Measurements from ENCODE around the gene DENND2C.
A peak's percentile ranks its signal among the peaks of the same experiment; 100 is the strongest.
"Not testable (repeated sequence)": the region's sequence is repeated elsewhere in the genome, so short reads cannot be mapped to it uniquely, and the experiment has no call there.

Gene DENND2C

GRCh38 chr1:114609026-114609425 lies 60.8 kb downstream of the DENND2C start:
- no peak overlapping the region for H3K4me3 ChIP-seq (ENCODE audit: low read length)
- no peak for TF ChIP-seq ZNF274 (IDR thresholded peaks at IDR 0.05; ENCODE audit: low read depth, low read length)

GRCh38 chr1:114607223-114607622 lies 62.6 kb downstream of the DENND2C start:
- H3K4me3 ChIP-seq (ENCODE audit: low read length): no peak overlapping the region
- no peak for TF ChIP-seq ZNF274 (IDR thresholded peaks at IDR 0.05; ENCODE audit: low read depth, low read length)

DNA sequence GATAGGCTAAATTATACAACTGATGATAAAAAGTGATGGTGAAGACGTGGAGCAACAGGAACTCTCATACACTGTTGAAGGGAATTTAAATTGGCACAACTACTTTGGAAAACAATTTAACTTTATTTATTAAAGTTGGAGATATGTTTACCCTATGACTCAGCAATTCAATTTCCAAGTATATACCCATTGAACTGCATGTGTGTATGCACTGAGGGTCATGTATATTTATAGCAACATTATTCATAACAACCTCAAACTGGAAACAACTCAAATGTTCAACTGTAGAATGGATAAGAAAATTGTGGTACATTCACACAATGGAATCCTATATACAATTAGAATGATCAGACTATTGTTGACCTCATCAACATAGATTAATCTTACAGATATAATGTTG lies 71.9 kb downstream of the DENND2C start:
- TF ChIP-seq ZNF274 (IDR thresholded peaks at IDR 0.05; ENCODE audit: low read depth, low read length): no peak
- H3K4me3 ChIP-seq (ENCODE audit: low read length): no peak overlapping the region

DNA sequence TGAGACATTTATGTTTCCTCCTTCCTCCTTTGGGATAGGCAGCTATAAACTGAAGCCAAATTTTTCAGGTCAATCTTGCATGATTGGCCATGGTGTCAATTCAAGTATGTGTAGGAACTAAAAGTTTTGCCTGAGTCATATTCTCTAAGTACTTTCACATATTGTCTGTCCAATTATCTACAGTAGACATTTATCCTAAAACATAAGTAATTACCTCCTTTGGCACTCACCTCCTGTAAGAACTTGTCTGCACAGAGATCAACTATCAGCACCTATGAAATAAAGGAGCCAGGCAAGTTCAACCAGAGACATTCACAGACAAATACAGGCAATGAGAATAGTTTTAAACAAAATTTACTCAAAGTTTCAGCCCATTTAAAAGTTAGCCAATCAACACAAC lies 74.2 kb downstream of the DENND2C start:
- H3K4me3 ChIP-seq (ENCODE audit: low read length): no peak overlapping the region
- TF ChIP-seq ZNF274 (IDR thresholded peaks at IDR 0.05; ENCODE audit: low read depth, low read length): no peak

DNA sequence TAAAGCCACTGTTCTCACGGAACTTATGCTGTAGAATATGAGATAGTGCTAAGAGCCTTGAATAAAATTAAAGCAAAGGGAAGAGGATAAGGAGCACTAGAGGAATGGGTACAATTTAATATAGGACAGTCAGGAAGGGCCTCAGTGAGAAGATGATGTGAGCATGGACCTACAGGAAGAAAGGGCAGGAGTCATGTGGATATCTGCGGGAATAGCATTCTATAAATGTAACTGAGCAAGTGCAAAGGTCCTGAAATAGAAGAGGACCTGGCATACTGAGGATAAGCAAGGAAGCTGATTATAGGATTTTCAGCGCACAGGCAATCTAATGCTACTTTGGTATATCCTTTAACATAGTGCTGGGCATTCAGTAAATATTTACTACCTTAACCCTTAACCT lies 75.8 kb downstream of the DENND2C start:
- TF ChIP-seq ZNF274 (IDR thresholded peaks at IDR 0.05; ENCODE audit: low read depth, low read length): no peak
- H3K4me3 ChIP-seq (ENCODE audit: low read length): no peak overlapping the region

GRCh38 chr1:114589122-114589521 lies 80.7 kb downstream of the DENND2C start:
- H3K4me3 ChIP-seq (ENCODE audit: low read length): no peak overlapping the region
- TF ChIP-seq ZNF274 (IDR thresholded peaks at IDR 0.05; ENCODE audit: low read depth, low read length): no peak

GRCh38 chr1:114588196-114588689 lies 81.6 kb downstream of the DENND2C start:
- H3K4me3 ChIP-seq (ENCODE audit: low read length): no peak overlapping the region
- no peak for TF ChIP-seq ZNF274 (IDR thresholded peaks at IDR 0.05; ENCODE audit: low read depth, low read length)

DNA sequence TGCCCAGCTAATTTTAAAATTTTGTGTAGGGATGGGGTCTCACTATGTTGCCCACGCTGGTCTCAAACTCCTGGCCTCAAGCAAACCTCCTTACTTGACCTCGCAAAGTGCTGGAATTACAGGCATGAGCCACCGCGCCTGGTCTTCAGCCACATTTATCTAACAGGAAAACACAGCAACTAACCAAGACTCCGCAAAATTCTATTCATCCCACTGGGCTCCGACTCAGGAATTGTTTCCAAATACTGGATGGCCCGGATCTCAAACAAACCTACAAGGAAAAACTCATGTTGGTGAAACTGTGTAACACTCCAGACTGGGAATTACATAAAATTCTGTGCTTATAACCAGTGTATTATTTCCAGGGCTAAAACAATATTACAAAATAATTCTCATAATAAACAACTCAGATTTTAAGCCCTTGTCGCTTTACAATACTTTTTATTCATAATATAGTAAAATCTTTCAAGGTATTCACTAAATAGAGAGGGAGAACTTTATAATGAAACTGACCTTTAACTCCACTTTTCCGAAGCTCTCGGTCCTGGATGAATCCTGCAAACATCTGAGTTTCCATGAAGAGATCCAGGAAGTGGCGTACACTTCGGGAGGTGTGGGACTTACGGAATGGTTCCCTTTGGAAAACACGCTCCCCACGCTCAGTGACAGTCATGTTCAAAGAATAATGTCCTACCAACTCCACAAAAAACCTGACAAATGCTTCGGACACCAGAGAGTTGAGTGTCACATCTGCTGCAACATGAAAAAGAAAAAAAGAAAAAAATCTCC lies 82.5 kb downstream of the DENND2C start:
- no peak for TF ChIP-seq ZNF274 (IDR thresholded peaks at IDR 0.05; ENCODE audit: low read depth, low read length)
- H3K4me3 ChIP-seq (ENCODE audit: low read length): no peak overlapping the region

DNA sequence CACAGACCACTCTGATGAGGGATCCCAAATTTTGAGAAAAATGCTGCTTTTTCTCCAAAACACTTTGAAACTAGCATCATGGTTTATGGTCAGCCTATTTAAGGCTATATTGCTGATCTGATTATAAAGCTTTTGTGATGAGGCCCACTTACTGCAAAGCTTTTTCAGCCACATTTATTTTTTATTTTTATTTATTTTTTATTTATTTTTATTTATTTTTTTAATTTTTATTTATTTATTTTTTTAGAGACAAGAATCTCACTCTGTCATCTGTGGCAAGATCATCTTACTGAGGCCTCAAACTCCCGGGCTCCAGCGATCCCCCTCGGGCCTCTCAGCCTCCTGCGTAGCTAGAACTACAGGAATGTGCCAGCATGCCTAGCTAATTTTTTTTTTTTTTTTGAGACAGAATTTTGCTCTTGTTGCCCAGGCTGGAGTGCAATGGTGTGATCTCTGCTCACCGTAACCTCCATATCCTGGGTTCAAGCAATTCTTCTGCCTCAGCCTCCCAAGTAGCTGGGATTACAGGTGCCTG lies 83.3 kb downstream of the DENND2C start:
- H3K4me3 ChIP-seq (ENCODE audit: low read length): no peak overlapping the region
- no peak for TF ChIP-seq ZNF274 (IDR thresholded peaks at IDR 0.05; ENCODE audit: low read depth, low read length)

- no peak overlapping the region for H3K4me3 ChIP-seq (ENCODE audit: low read length)
- no peak for TF ChIP-seq ZNF274 (IDR thresholded peaks at IDR 0.05; ENCODE audit: low read depth, low read length)
These were observed 84.6 kb downstream of the DENND2C start for GRCh38 chr1:114585231-114585630.

- TF ChIP-seq ZNF274 (IDR thresholded peaks at IDR 0.05; ENCODE audit: low read depth, low read length): no peak
- peak within 1 kb of the TSS; percentile 91 for H3K4me3 ChIP-seq (ENCODE audit: low read length)
These were observed 88.2 kb downstream of the DENND2C start, which contains the start of gene BCAS2 for GRCh38 chr1:114581335-114582287. TSS of gene BCAS2 (minus strand) at chr1:114581615. CDS start at chr1:114581591, 24 bp downstream.

DNA sequence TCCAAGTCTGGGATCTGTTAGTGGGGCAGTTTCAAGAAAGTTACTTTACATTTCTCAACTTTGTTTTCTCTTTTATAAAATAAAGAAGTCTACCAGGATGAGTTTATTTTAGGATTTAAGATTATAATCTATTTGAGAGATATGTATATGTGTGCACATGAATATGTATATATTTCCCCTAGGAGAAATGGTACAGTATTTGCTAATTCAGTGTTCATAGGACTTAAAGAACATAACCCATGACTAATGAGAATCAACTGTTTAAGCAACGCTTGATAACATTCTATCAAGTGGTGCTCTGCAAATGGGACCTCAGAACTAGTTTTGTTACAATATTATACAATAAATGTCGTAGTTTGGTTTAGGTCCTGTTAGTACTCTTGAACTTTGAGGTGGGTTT lies 95.5 kb downstream of the DENND2C start:
- H3K4me3 ChIP-seq (ENCODE audit: low read length): no peak overlapping the region
- no peak for TF ChIP-seq ZNF274 (IDR thresholded peaks at IDR 0.05; ENCODE audit: low read depth, low read length)

DNA sequence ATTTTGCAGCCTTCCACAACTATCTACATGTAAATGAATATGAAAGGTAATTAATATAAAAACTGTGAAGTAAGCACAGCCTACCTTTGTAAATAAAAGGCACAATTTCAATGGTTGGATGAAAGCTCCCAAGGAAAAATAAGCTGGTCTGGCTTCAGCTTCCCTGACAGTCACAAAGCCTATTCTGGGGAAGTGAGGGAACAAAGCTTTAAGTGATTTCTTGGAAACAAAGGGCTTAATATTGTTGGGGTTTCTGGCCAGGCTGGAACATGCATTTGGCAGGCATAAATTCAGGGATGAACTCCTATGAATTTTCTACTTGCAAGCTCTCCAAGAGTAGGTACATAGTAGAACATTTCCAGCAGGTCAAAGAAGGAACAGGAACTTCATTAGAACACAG lies 105.7 kb downstream of the DENND2C start:
- no peak overlapping the region for H3K4me3 ChIP-seq (ENCODE audit: low read length)
- no peak for TF ChIP-seq ZNF274 (IDR thresholded peaks at IDR 0.05; ENCODE audit: low read depth, low read length)

DNA sequence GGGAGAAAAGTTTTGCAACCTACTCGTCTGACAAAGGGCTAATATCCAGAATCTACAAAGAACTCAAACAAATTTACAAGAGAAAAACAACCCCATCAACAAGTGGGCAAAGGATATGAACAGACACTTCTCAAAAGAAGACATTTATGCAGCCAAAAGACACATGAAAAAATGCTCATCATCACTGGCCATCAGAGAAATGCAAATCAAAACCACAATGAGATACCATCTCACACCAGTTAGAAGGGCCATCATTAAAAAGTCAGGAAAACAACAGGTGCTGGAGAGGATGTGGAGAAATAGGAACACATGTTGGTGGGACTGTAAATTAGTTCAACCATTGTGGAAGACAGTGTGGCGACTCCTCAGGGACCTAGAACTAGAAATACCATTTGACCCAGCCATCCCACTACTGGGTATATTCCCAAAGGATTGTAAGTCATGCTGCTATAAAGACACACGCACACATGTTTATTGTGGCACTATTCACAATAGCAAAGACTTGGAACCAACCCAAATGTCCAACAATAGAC lies 106.8 kb downstream of the DENND2C start:
- not testable (repeated sequence) for H3K4me3 ChIP-seq (ENCODE audit: low read length)

Measured in GM08714 (cell line).